GM23248 (cell line): ENCODE data around the gene IL2.

ENCODE experiments used
- EZH2 ChIP-seq: fragments of 200-600 bp; sonication (generic); IDR thresholded peaks from 2 replicates; pipeline ENCODE4 v1.6.1; 2018; ENCODE audit warnings: antibody characterized with exemption, mild to moderate bottlenecking; ENCODE audit not compliant: insufficient read depth, poor library complexity, severe bottlenecking
- EZH2phosphoT487 ChIP-seq: fragments of 200-600 bp; sonication (generic); IDR thresholded peaks from 2 replicates; pipeline ENCODE4 v1.6.1; 2018; ENCODE audit warnings: antibody characterized with exemption, moderate library complexity, mild to moderate bottlenecking, low read depth; ENCODE audit not compliant: insufficient read depth

- no peak for TF ChIP-seq EZH2phosphoT487
- TF ChIP-seq EZH2: no peak
Measured at GRCh38 chr4:122476745-122477144, 20.2 kb upstream of the IL2 start.
